Osteoblast (primary cell): ENCODE results near the gene ZNF502. TPM values are rescaled to one million over a fixed set of nuclear protein-coding genes. Genes with fewer than 3 reads are reported as not detected.

Experiments used
- DNase-seq: peaks from one replicate; pipeline ENCODE4 v3.0.0; 2011; ENCODE audit warnings: low spot score, mixed read lengths; ENCODE audit not compliant: insufficient read length; ENCODE audit errors: missing footprints
- H2AFZ ChIP-seq: 2 replicates; pipeline ENCODE4 v1.6.0; 2011; ENCODE audit warnings: mild to moderate bottlenecking, low read length
- H3K27ac ChIP-seq: 2 replicates; pipeline ENCODE4 v1.5.1; 2011; ENCODE audit warnings: mild to moderate bottlenecking, low read depth, low read length, moderate library complexity
- H3K27me3 ChIP-seq: 2 replicates; pipeline ENCODE4 v1.6.0; 2012; ENCODE audit warnings: mild to moderate bottlenecking, control low read depth, inconsistent platforms, low read length, moderate library complexity; ENCODE audit not compliant: insufficient read depth
- H3K36me3 ChIP-seq: 2 replicates; pipeline ENCODE4 v1.5.1; 2011; ENCODE audit warnings: mild to moderate bottlenecking, low read length, control low read depth, moderate library complexity; ENCODE audit not compliant: insufficient read depth
- H3K4me1 ChIP-seq: 2 replicates; pipeline ENCODE4 v1.5.1; 2011; ENCODE audit warnings: mild to moderate bottlenecking, low read length, control low read depth, moderate library complexity; ENCODE audit not compliant: insufficient read depth
- H3K4me2 ChIP-seq: 2 replicates; pipeline ENCODE4 v1.6.0; 2011; ENCODE audit warnings: mild to moderate bottlenecking, low read length; ENCODE audit not compliant: insufficient read depth
- H3K4me3 ChIP-seq: fragments of 200-600 bp; sonication (generic); 3 replicates; pipeline ENCODE4 v1.5.1; 2012; ENCODE audit warnings: mild to moderate bottlenecking, low read length, inconsistent platforms; ENCODE audit not compliant: insufficient read depth
- H3K79me2 ChIP-seq: 2 replicates; pipeline ENCODE4 v1.6.0; 2012; ENCODE audit warnings: mild to moderate bottlenecking, low read length, control low read depth, inconsistent platforms; ENCODE audit not compliant: insufficient read depth
- H3K9me3 ChIP-seq: 2 replicates; pipeline ENCODE4 v1.5.1; 2011; ENCODE audit warnings: low read depth, low read length, control low read depth
- H4K20me1 ChIP-seq: 2 replicates; pipeline ENCODE4 v1.6.0; 2012; ENCODE audit warnings: mild to moderate bottlenecking, low read length, control low read depth; ENCODE audit not compliant: insufficient read depth
- CTCF ChIP-seq: IDR thresholded peaks from 2 replicates; pipeline ENCODE4 v1.5.1; 2011; ENCODE audit warnings: mild to moderate bottlenecking, low read depth, low read length, moderate library complexity; ENCODE audit errors: extremely low read depth
- total RNA-seq: library from RNA; depleted of rRNA; stranded (reverse); fragments of >200 nt; gene quantifications from 2 replicates; pipeline ENCODE4 v1.2.3, GENCODE V29; 2012

The ZNF502 gene
- total RNA-seq, 1 donor = 4.0 TPM

DNA sequence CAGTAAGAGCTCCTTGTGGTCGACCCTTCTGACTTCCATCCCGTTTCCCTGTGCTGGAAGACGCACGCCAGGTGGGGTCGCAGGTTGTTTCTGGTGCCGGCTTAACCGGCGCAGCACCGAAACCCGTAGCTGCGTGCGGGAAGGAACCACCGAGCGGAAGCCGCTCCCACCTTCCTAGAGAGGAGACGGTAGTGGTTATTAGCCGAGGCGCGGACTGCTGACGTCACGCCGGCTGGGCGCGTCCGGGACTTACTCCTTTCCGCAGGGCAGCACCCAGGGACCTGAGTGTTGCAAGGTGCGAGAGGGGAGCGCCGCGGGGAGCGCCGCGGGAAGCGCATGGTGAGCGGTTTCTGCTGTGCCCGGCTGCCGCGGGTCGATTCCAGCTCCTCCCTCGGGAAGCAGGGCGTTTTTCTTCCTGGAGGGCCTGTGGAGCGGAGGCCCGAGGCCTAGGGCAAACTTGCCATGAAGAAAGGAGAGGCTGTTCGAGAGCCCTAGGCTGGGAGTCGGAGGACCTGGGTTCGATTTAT is 17.0 kb downstream of the ZNF502 start, which contains the start of gene ZNF501:
Gene ZNF501, plus strand, starts transcription at position 252 of the 527 bp plus-strand sequence. CDS start 4,787 bp downstream, outside the sequence.
- Histone ChIP-seq H3K4me1 (no peaks in the 10 kb centered on the region), H3K4me2 (peak within 1 kb of the TSS; percentile 74), H3K27me3 (no peaks in the 10 kb centered on the region), H3K9me3 (peaks cover 35% of the 10 kb centered on the region), H3K27ac (peak within 1 kb of the TSS; percentile 56), H3K79me2 (no peaks in the 10 kb centered on the region), H4K20me1 (no peaks in the 10 kb centered on the region), H3K4me3 (peak within 1 kb of the TSS; percentile 80), H2AFZ (peak within 1 kb of the TSS; percentile 94), H3K36me3 (peaks cover 28% of the 10 kb centered on the region)
- TF ChIP-seq CTCF = no peak
- DNase-seq = peak; percentile 93

DNA sequence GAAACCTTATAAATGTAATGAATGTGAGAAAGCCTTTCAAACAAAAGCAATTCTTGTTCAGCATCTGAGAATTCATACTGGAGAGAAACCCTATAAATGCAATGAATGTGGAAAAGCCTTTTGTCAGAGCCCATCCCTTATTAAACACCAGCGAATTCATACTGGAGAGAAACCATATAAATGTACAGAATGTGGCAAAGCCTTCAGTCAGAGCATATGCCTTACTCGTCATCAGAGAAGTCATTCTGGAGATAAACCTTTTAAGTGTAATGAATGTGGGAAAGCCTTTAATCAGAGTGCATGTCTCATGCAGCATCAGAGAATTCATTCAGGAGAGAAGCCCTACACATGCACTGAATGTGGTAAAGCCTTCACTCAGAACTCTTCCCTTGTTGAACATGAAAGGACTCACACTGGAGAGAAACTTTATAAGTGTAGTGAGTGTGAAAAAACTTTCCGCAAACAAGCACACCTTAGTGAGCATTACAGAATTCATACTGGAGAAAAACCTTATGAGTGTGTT is 22.2 kb downstream of the ZNF502 start:
- H3K27ac ChIP-seq = no peak overlapping the region
- no peaks in the 10 kb centered on the region for H3K79me2 ChIP-seq
- no peaks in the 10 kb centered on the region for H4K20me1 ChIP-seq
- peaks cover 50% of the 10 kb centered on the region for H3K9me3 ChIP-seq
- no peak for TF ChIP-seq CTCF
- no peak overlapping the region for H3K4me3 ChIP-seq
- DNase-seq = no peak
- no peaks in the 10 kb centered on the region for H3K4me1 ChIP-seq
- no peak overlapping the region for H2AFZ ChIP-seq
- no peaks in the 10 kb centered on the region for H3K27me3 ChIP-seq
- H3K4me2 ChIP-seq = no peak overlapping the region
- peaks cover 28% of the 10 kb centered on the region for H3K36me3 ChIP-seq

DNA sequence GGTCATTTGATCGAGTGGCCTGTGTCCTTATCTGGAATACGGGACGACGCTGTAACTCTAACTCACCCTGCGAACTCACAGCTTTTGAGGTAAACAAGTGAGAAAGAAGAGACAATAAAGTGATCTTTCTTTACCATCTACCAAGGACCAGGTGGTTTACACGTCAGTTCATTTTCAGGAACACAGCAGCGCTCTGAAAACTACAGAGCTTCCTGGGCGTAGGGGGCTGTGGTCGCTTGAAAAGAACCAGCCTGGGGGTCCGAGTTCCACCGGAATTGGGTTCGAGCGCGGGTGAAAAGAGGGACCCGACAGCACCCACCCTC is 48.6 kb downstream of the ZNF502 start:
- peaks cover 7% of the 10 kb centered on the region for H3K4me1 ChIP-seq
- H3K4me3 ChIP-seq = peak overlapping the region; percentile 79
- H3K27ac ChIP-seq = peak overlapping the region; percentile 67
- H3K4me2 ChIP-seq = peak overlapping the region; percentile 96
- no peak for TF ChIP-seq CTCF
- H3K79me2 ChIP-seq = peaks cover 62% of the 10 kb centered on the region
- peak overlapping the region; percentile 94 for H2AFZ ChIP-seq
- no peaks in the 10 kb centered on the region for H4K20me1 ChIP-seq
- H3K9me3 ChIP-seq = no peaks in the 10 kb centered on the region
- peak; percentile 66 for DNase-seq
- peaks cover 5% of the 10 kb centered on the region for H3K36me3 ChIP-seq
- H3K27me3 ChIP-seq = no peaks in the 10 kb centered on the region

DNA sequence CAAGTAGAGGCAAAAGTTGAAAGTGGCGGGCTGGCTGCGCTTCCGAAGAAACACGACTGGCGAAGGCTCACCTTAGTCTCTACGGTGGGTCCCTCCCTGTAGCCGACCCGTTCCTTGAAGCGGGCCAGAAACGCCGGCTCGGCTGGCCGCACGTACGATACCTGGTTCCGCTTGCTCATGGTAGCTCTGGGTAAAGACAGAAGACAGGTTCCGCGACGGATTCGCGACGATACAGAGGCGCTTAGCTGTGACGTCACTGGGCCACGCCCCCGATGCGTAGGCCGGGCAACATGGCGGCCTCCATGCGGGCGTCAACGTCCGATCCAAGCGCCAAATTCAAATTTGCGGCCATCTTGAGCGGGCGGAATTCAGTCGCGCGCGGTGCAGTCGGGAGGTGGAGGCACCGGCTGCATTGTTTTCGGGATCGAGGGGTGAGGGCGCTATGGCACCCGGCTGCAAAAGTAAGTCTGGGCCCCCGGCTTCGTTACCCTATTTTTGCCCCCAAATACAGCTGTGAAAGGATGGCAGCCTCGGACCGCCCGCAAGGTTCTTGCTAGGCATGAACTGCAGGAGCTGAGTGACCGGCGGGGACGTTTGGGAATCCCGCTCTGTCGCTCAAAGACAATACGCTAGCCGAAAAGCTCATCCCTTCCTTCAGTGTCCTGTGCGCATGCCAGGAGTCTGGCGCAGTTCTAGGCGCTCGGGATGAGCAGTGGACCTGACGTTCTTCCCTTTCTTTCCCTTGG is 49.1 kb downstream of the ZNF502 start, which contains the start of the genes KIAA1143 and KIF15:
Gene KIAA1143, minus strand, starts transcription at position 196 of the 746 bp plus-strand sequence. Its CDS starts 17 bp downstream, at position 179.
Gene KIF15, plus strand, starts transcription at position 371 of the 746 bp plus-strand sequence. Its CDS starts 72 bp downstream, at position 443.
- Histone ChIP-seq H2AFZ (peak within 1 kb of the TSS; percentile 94), H3K79me2 (peaks cover 62% of the 10 kb centered on the region), H3K36me3 (peaks cover 5% of the 10 kb centered on the region), H3K4me2 (peak within 1 kb of the TSS; percentile 96), H3K4me1 (peaks cover 7% of the 10 kb centered on the region), H3K9me3 (no peaks in the 10 kb centered on the region), H3K27me3 (no peaks in the 10 kb centered on the region), H4K20me1 (no peaks in the 10 kb centered on the region), H3K27ac (peak within 1 kb of the TSS; percentile 67), H3K4me3 (peak within 1 kb of the TSS; percentile 79)
- TF ChIP-seq CTCF = no peak
- peak; percentile 95 for DNase-seq
